Measurements from ENCODE around the gene SHROOM2.

- TF ChIP-seq CTCF (conservative IDR thresholded peaks at IDR 0.05; ENCODE audit: low read depth, low read length) (peak; percentile 73), POLR2A (IDR thresholded peaks at IDR 0.05; ENCODE audit: low read depth, low read length) (peak; percentile 28; the same call in 1 of the 2 replicates), FOS (IDR thresholded peaks at IDR 0.05; ENCODE audit: low read depth, low read length) (no peak), MXI1 (IDR thresholded peaks at IDR 0.05; ENCODE audit: borderline replicate concordance, low read depth, low read length) (no peak), RAD21 (IDR thresholded peaks at IDR 0.05; ENCODE audit: low read length) (peak; percentile 78), MAZ (IDR thresholded peaks at IDR 0.05; ENCODE audit: borderline replicate concordance, low read depth, low read length) (no peak), MAFK (IDR thresholded peaks at IDR 0.05; ENCODE audit: low read depth, low read length) (no peak)
Observed at GRCh38 chrX:9885150-9885549, 98.9 kb downstream of the SHROOM2 start.
